HTR-8/SVneo (cell line): ENCODE data around the gene PPID.
"Not testable (repeated sequence)": the region's sequence is repeated elsewhere in the genome, so short reads cannot be mapped to it uniquely, and the experiment has no call there.

ENCODE experiments used
- DNase-seq: peaks from one replicate; pipeline ENCODE4 v3.0.0; 2011; ENCODE audit warnings: low spot score, mixed read lengths; ENCODE audit not compliant: insufficient read length
- FAIRE-seq: peaks from 2 replicates; lab custom pipeline; 2011; peaks lifted over from hg19 to GRCh38; lab: Jason Lieb, UNC

PPID gene

DNA sequence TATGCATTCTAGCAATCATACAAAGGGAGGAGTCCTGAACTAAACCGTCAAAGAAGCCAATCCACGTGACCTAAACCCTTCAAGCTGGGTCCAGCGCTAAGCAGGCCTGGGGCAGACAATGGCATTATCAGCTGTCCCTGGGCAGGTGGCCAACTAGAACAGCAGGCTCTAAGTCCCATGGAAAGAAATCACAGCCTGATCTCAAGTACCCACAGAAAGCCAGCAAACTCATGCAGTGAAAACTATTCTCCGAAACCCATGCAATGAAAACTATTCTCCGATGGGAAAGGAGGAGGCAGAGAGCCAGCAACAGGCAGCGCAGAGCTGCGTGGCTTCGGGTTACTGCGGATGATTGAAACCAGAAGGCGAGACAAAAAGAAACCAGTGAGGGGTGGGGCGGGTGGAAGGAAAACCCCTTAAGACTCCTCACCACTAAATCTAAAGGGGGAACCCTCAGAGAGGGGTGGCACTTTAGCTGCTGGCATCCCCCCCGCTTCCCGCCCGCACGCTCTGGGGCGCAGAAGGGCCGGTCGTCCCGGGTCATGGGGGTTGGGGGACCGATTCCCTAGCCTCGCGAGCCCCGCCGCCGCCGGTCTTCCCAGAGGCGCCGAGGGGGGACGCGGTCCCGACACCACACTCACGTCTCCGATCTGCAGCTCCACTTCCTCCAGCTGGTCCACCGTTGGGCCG is 52.1 kb downstream of the PPID start:
- FAIRE-seq = peak; percentile 83

GRCh38 chr4:158669310-158669709 is 53.9 kb downstream of the PPID start:
- no peak for FAIRE-seq

More for the DNA sequence above, 52.1 kb downstream of the PPID start:
- peak; percentile 62 for DNase-seq

GRCh38 chr4:158667651-158668198 is 55.5 kb downstream of the PPID start:
- no peak for FAIRE-seq
- DNase-seq = peak; percentile 31

More at GRCh38 chr4:158669310-158669709, 53.9 kb downstream of the PPID start:
- DNase-seq = no peak

- FAIRE-seq = no peak
- no peak for DNase-seq
These were observed 56.3 kb downstream of the PPID start for GRCh38 chr4:158666892-158667291.

DNA sequence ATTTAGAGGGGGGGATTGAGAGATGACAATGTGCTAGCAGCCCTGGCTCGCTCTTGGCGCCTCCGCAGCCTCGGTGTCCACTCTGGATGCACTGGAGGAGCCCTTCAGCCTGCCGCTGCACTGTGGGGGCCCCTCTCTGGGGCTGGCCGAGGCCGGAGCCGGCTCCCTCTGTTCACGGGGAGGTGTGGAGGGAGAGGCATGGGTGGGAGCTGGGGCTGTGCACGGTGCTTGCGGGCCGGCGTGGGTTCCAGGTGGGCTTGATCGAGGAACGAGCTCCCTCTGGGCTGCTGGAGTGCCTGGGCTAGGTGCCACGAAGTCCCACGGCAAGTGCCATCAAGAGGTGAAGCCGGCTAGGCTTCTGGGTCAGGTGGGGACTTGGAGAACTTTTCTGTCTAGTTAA is 58.4 kb downstream of the PPID start:
- FAIRE-seq (no peak), DNase-seq (no peak)

DNA sequence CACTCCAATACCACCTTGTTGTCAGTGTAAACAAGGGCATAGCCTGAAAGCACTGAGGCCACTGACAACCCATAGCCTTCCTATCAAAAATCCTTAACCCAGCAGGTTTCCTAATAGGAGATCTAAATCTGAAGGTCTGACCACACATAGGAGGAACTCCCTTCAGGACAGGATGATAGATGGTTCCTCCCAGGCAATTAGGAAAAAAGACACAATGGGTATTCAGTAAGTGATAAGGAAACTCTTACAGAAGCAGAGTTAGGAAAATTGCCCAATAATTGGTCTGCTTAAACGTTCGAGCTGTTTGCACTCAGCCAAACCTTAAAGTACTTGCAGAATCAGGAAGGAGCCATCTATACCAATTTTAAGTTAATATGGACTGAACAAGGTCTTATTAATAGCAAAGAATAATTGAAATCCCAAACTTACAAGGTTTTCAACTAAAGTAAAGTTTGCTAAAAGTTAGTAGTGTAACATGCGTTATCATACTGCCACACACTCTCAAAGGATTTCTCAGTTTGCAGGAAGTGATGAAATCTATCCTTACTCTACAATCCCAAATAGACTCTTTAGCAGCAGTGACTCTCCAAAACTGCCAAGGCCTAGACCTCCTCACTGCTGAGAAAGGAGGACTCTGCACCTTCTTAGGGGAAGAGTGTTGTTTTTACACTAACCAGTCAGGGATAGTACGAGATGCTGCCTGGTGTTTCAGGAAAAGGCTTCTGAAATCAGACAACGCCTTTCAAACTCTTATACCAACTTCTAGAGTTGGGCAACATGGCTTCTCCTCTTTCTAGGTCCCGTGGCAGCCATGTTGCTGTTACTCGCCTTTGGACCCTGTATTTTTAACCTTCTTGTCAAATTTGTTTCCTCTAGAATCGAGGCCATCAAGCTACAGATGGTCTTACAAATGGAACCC is 59.2 kb downstream of the PPID start:
- not testable (repeated sequence) for FAIRE-seq, DNase-seq

- DNase-seq, FAIRE-seq: not testable (repeated sequence)
These were observed 59.9 kb downstream of the PPID start for GRCh38 chr4:158663255-158663654.
